DMS153 treated with DMSO at 0.1 percent for 48 hours (cell line): ENCODE measurements around the gene FBXW8.

Experiments
- DNase-seq: peaks from one replicate; lab custom pipeline; 2025; ENCODE audit not compliant: unreplicated experiment; lab: John Stamatoyannopoulos, UW

The FBXW8 gene

GRCh38 chr12:117019866-117020265 lies 109.1 kb downstream of the FBXW8 start:
- no peak for DNase-seq

GRCh38 chr12:117020536-117021220 lies 109.9 kb downstream of the FBXW8 start:
- DNase-seq = no peak

DNA sequence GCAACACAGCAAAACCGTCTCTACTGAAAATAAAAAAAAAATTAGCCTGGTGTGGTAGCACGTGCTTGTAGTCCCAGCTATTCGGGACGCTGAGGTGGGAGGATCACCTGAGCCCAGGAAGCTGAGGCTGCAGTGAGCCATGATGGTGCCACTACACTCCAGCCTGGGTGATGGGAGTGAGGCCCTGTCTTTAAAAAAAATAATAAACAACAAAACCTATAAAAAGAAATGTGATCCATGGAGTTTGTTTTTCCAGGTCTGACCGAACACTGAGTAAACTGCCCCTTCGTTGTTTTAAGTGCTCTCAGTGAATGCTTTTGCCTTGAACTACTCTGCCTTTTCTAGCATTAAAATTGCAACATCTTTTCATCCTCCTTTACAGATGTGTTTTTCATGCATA lies 111.7 kb downstream of the FBXW8 start:
- no peak for DNase-seq

DNA sequence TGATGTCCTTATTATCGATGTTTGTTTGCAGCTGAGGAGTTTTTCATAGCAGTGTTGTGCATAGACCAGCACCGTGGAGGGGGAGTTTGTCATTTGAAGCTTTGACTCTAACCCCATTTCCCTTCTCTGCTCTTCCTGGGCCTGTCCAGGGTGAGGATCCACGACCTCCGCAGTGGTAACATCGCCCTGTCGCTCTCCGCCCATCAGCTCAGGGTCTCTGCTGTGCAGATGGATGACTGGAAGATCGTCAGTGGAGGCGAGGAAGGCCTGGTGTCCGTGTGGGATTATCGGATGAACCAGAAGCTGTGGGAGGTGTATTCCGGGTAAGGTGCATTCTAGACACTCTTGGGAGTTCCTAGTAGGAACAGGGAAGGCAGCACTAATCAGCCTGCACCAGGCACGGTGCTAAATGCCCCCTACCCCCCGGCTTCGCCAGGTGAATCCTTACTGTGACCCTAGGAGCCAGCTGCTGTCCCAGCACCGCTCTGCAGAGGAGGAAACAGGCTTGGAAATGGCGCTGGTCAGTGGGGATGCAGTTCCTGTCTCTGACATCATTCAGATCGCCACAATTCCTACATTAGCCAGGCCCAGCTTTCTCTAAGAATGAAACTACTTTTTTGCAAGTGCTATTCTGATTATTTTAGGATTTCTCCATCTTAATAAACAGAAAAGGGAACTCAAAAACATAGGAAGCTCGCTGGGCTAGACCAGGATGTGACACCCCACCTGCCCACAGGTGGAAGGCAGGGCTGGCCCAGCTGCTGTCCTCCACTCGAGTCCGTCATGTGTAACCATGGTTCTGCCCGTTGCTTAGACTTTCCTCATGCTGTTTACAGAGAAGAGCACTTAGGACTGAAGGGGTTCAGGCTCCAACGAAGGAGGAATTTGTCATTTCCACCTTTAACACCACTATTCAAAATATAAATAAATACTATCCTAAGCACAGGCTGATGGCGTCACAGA lies 113.5 kb downstream of the FBXW8 start:
- no peak for DNase-seq

GRCh38 chr12:117024961-117025480 lies 114.3 kb downstream of the FBXW8 start:
- no peak for DNase-seq

DNA sequence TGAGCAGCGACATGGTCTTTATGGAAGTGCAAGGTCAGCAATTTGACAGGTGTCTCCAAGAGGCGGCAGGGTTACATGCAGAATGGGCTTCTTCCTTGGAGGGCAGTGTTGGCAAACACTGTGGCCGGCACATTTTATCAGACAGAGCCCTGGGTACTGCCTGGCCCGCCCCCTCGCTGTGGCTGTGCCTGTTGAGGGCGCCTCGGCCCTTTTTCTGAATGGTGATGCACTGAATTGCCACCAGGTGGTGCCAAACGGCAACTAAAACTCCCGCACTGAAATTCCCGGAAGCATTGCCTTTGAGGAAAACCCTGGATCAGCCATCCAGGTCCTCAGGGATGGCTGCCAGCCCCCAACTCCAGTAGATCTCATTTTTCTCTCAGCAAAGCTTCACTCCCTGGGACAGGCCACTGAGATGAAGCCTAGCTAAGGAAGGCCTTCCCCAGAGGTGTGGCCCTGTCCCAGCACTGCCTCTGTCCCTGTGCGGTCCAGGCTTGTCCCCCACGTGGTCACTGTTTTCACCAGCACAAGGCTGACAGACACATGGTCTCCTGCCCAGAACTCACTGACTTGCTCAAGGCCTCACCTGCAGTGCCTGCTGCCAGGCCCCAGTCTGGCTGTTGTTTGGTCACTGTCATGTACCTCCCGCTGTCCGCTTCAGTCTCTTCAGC lies 114.9 kb downstream of the FBXW8 start:
- DNase-seq = peak; percentile 62

DNA sequence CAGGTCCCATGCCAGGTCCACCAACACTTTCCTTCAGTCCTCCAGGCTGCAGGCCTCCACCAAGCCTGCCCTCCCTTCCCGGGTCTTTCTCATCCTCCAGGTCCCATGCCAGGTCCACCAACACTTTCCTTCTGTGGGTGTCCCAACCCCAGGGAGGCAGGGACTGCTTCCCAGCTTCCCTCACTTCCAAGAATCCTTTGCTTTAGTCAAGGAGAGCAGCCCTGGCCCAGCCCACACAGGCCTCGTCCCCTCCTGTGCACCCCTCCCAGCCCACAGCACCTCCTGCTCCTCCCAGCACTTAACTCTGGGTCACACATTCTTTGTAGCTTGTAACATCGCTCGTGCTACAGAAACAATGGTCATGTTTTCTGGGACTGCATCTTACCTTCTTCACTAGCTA lies 115.6 kb downstream of the FBXW8 start:
- no peak for DNase-seq

GRCh38 chr12:117026921-117027250 lies 116.1 kb downstream of the FBXW8 start:
- no peak for DNase-seq

DNA sequence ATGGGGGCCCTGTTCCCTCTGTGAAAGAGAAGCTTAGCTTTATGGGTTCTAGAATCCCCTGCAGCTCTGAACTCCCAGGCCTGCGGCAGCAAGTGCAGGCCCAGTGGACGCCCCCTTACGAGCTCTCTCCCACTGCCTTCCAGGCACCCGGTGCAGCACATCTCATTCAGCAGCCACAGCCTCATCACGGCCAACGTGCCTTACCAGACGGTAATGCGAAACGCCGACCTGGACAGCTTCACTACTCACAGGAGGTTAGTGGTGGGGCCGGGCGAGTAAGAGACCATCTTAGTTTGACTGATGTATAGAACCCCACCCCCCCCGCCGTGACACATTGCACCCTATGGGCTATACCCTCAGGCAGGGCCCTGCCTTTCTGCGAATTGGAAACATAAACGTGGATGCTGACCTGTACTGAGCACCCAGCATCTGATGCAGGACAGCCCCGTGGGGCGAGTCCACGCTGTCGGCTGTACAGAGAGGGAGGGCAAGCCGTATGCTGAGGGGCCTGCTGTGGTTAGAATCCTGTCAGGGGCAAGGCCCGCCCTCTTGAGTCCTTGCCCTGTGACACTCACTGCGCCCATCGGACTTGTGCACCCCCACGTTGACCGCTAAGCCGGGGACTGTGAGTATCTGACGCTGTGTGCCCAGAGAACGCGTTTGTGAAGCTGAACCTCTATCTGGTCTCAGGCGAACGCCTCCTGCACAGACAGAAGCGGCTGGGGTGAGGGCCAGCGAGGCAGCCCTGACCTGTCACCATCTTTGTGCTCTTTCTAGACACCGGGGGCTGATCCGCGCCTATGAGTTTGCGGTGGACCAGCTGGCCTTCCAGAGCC lies 116.7 kb downstream of the FBXW8 start:
- no peak for DNase-seq

- DNase-seq = no peak
These were observed 117.5 kb downstream of the FBXW8 start for GRCh38 chr12:117028254-117028653.

GRCh38 chr12:117030187-117030900 lies 119.6 kb downstream of the FBXW8 start:
- DNase-seq = no peak

DNA sequence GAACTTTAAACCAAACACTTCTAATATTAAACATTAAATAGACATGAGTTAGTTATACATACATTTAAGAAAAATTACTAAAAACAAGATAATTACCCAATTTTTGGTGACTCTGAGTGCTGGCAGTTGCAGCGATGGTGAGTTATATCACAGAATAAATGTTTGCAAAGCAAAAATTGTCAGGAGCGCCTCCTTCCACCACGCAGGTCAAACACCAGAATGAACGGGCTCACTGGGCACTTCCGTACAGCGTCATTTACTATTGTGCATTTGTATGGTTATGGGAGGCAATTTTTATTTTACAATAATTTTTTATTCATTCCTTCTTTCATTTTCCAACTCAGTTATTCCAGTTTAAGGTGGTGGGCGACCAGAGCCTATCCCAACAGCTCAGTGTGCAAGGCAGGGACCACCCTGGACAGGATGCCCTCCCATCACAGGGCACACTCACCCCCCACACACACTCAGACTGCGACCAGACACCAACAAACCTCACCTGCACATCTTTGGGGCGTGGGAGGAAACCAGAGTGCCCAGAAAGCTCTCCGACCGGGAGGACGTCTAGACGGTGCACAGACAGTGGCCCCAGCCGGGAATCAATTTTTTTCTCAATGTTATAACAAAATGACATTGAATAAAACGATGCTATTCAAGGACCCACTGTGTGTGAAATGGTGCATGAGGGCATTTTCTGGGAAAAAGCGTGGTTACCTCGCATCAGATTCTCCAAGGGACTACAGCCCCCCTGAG lies 121.3 kb downstream of the FBXW8 start:
- no peak for DNase-seq

- DNase-seq = peak; percentile 23
These were observed 122.0 kb downstream of the FBXW8 start for GRCh38 chr12:117032593-117033381.

DNA sequence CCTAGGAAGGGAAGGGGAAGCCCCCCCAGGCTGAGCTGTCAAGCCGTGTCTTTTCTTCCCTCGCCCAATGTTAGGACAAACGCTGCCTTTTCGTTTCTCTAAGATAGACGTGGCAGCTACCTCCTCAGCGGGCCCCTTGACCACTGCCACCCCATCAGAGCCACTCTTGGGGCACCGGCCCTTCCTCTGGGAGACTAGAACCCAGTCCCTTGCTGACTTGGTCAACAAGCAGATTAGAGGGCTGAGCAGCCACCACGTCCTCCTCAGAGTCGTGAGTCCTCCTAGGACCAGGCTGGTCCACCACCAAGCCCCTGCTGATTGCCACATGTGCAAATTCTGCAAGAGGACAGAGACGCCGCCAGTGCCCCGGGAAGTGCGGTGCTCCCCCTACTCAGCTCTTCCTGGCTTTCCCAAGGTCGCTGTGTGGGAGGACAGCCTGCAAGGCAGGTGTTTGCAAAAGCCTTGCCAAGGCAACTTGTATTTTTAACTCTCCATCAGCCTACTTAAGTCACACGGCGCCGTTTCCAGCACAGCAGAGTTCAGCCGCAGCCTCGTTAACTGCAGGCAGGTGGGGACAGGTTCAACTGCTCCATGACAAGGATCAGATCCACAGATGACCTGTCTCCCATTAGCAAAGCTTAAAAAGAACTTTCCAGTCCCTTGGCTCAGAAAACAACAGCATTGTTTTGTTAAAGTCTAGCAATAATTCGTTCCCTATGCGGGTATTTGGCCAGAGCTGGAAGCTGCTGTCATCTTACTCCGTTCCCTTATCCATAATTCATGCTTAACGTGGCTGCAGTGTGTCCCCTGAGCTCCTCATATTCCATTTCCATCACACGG lies 122.9 kb downstream of the FBXW8 start:
- peak; percentile 19 for DNase-seq

- no peak for DNase-seq
These were observed 123.5 kb downstream of the FBXW8 start for GRCh38 chr12:117034249-117034648.

- no peak for DNase-seq
These were observed 124.0 kb downstream of the FBXW8 start for GRCh38 chr12:117034701-117035151.

DNA sequence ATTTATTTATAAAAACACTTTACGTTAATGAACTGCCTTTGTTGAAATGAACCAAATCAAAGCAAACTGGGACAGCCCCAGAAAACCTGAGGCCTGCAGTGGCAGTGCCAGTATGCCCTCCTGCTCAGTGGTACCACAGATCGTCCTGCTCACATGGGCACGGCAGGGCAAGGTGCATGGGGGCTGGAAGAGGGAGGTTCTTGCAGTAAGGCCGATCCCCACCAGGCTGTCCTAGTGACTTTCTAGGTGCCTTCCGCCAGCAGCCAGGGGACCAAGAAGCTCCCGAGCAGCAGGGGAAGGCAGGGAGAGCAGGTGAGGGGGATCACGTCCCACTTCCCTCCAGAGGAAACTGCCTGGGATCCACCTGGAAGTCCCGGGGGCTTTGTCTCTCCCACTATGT lies 124.5 kb downstream of the FBXW8 start:
- DNase-seq = no peak

DNA sequence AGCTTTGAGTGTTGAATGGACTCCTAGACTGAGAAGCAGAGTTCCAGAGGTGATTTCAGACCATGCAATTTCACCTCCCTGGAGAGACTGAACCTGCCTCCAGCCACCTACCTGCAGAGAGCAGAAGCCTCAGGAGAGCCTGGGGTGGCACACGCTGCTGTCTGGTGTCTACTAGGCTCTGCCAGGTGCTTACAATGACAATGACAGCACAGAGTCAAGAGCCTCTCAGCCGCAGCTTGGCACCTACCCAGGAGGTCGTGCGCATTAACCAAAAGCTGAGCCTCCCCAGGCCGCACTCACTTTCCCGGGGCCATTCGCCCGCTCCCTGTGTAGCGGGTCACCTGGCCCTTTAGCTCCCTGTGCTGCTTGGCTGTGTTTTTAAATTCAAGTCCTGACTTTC lies 125.3 kb downstream of the FBXW8 start:
- DNase-seq = peak; percentile 92
